Measurements from ENCODE around the gene TRIP12.

DNA sequence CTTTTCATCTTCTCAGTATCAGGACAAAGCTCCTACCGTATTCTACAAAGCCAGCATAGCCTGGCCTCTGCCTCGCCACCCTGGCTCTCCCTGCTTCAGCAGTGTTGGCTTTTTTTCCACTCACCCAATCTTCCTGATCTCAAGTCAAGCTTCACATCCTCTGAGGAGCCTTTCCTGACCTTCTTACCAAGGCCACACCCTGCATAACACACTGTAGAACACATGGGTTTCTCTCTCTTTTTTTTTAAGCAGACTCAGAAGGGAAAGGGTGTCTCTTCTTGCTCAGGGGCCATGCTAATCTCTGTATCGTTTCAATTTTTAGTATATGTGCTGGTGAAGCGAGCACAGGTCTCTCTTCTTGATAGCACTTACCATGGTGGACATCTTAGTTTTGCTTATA is 15.7 kb upstream of the TRIP12 start:
- TF ChIP-seq SIN3A (IDR thresholded peaks at IDR 0.05; ENCODE audit: borderline replicate concordance, insufficient read depth, low read depth, low read length) (no peak), POLR2AphosphoS5 (IDR thresholded peaks at IDR 0.05; ENCODE audit: low read depth, low read length) (no peak)
- TF ChIP-seq, protein P1, sequence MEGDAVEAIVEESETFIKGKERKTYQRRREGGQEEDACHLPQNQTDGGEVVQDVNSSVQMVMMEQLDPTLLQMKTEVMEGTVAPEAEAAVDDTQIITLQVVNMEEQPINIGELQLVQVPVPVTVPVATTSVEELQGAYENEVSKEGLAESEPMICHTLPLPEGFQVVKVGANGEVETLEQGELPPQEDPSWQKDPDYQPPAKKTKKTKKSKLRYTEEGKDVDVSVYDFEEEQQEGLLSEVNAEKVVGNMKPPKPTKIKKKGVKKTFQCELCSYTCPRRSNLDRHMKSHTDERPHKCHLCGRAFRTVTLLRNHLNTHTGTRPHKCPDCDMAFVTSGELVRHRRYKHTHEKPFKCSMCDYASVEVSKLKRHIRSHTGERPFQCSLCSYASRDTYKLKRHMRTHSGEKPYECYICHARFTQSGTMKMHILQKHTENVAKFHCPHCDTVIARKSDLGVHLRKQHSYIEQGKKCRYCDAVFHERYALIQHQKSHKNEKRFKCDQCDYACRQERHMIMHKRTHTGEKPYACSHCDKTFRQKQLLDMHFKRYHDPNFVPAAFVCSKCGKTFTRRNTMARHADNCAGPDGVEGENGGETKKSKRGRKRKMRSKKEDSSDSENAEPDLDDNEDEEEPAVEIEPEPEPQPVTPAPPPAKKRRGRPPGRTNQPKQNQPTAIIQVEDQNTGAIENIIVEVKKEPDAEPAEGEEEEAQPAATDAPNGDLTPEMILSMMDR (IDR thresholded peaks at IDR 0.05), result no peak
